GM19193 (cell line): ENCODE data around the gene MYADM.

Experiments
- POLR2A ChIP-seq: IDR thresholded peaks from 4 replicates; pipeline ENCODE4 v1.6.1; 2011; ENCODE audit not compliant: insufficient read depth, insufficient read length; ENCODE audit errors: extremely low read depth

The MYADM gene

GRCh38 chr19:53867225-53868090 is at the start of gene MYADM:
TSS of gene MYADM (plus strand) at chr19:53867883. CDS start at chr19:53873530, 5,647 bp downstream.
- TF ChIP-seq POLR2A: peak; percentile 54

GRCh38 chr19:53818756-53819155 is 48.9 kb upstream of the MYADM start:
- TF ChIP-seq POLR2A: no peak

- no peak for TF ChIP-seq POLR2A
Measured at GRCh38 chr19:53819861-53820260, 47.8 kb upstream of the MYADM start.

GRCh38 chr19:53823380-53824120 is 44.1 kb upstream of the MYADM start:
- TF ChIP-seq POLR2A: no peak

GRCh38 chr19:53824134-53824611 is 43.5 kb upstream of the MYADM start, which contains the start of gene NLRP12:
TSS of gene NLRP12 (minus strand) at chr19:53824314. CDS start at chr19:53824174, 140 bp downstream.
- no peak for TF ChIP-seq POLR2A

- no peak for TF ChIP-seq POLR2A
Measured at GRCh38 chr19:53826876-53827275, 40.8 kb upstream of the MYADM start.

- TF ChIP-seq POLR2A: no peak
Measured at GRCh38 chr19:53828531-53828930, 39.2 kb upstream of the MYADM start.

GRCh38 chr19:53844849-53845246 is 22.8 kb upstream of the MYADM start:
- no peak for TF ChIP-seq POLR2A

GRCh38 chr19:53847555-53847954 is 20.1 kb upstream of the MYADM start:
- TF ChIP-seq POLR2A: no peak

- TF ChIP-seq POLR2A: no peak
Measured at GRCh38 chr19:53849237-53849676, 18.4 kb upstream of the MYADM start.

GRCh38 chr19:53853707-53854106 is 14.0 kb upstream of the MYADM start:
- TF ChIP-seq POLR2A: no peak

GRCh38 chr19:53864308-53864836 is 3.3 kb upstream of the MYADM start:
- TF ChIP-seq POLR2A: no peak

GRCh38 chr19:53865523-53865917 is 2.2 kb upstream of the MYADM start:
- TF ChIP-seq POLR2A: no peak

- peak; percentile 46 for TF ChIP-seq POLR2A
Measured at GRCh38 chr19:53865918-53866864, 1.5 kb upstream of the MYADM start.
